HUES6 (cell line): ENCODE measurements around the gene ATMIN.
A peak's percentile ranks its signal among the peaks of the same experiment; 100 is the strongest.

Experiments
- H3K27ac ChIP-seq: 2 replicates; pipeline ENCODE4 v1.7.0; 2013; ENCODE audit warnings: low read depth, mild to moderate bottlenecking, low read length, inconsistent platforms
- H3K27me3 ChIP-seq: 2 replicates; pipeline ENCODE4 v1.6.1; 2013; ENCODE audit warnings: low read length; ENCODE audit not compliant: control insufficient read depth, insufficient read depth
- H3K36me3 ChIP-seq: 2 replicates; pipeline ENCODE4 v1.6.1; 2013; ENCODE audit warnings: low read length; ENCODE audit not compliant: control insufficient read depth, insufficient read depth
- H3K4me1 ChIP-seq: 2 replicates; pipeline ENCODE4 v1.6.1; 2013; ENCODE audit warnings: low read length; ENCODE audit not compliant: control insufficient read depth, insufficient read depth
- H3K4me3 ChIP-seq: 2 replicates; pipeline ENCODE4 v1.5.1; 2013; ENCODE audit warnings: low read depth, low read length
- H3K9ac ChIP-seq: one replicate; pipeline ENCODE4 v1.6.1; 2013; ENCODE audit warnings: mild to moderate bottlenecking, low read length
- H3K9me3 ChIP-seq: 2 replicates; pipeline ENCODE4 v1.6.1; 2013; ENCODE audit warnings: low read depth, low read length; ENCODE audit not compliant: control insufficient read depth, insufficient read depth

Gene ATMIN

GRCh38 chr16:80996688-80997138, 38.9 kb upstream of the ATMIN start:
- peaks cover 2% of the 10 kb centered on the region; the same call in 1 of the 2 replicates for H3K36me3 ChIP-seq
- H3K27me3 ChIP-seq = no peaks in the 10 kb centered on the region
- H3K4me1 ChIP-seq = no peaks in the 10 kb centered on the region; the same call in 1 of the 2 replicates
- no peak overlapping the region for H3K4me3 ChIP-seq
- no peak overlapping the region for H3K27ac ChIP-seq
- no peaks in the 10 kb centered on the region for H3K9me3 ChIP-seq
- no peak overlapping the region for H3K9ac ChIP-seq

GRCh38 chr16:80997139-80997798, 38.4 kb upstream of the ATMIN start:
- no peaks in the 10 kb centered on the region for H3K9me3 ChIP-seq
- H3K4me1 ChIP-seq = no peaks in the 10 kb centered on the region; the same call in 1 of the 2 replicates
- no peak overlapping the region for H3K9ac ChIP-seq
- no peak overlapping the region for H3K4me3 ChIP-seq
- no peaks in the 10 kb centered on the region for H3K36me3 ChIP-seq
- no peak overlapping the region for H3K27ac ChIP-seq
- no peaks in the 10 kb centered on the region for H3K27me3 ChIP-seq

GRCh38 chr16:80997964-80998620, 37.5 kb upstream of the ATMIN start:
- Histone ChIP-seq H3K27me3 (no peaks in the 10 kb centered on the region), H3K4me1 (no peaks in the 10 kb centered on the region; the same call in 1 of the 2 replicates), H3K9me3 (no peaks in the 10 kb centered on the region), H3K4me3 (no peak overlapping the region), H3K36me3 (no peaks in the 10 kb centered on the region), H3K9ac (no peak overlapping the region), H3K27ac (no peak overlapping the region)

- no peaks in the 10 kb centered on the region for H3K27me3 ChIP-seq
- no peaks in the 10 kb centered on the region for H3K36me3 ChIP-seq
- peaks cover 3% of the 10 kb centered on the region; the same call in 1 of the 2 replicates for H3K4me1 ChIP-seq
- no peak overlapping the region for H3K4me3 ChIP-seq
- H3K27ac ChIP-seq = no peak overlapping the region
- no peaks in the 10 kb centered on the region for H3K9me3 ChIP-seq
- no peak overlapping the region for H3K9ac ChIP-seq
Measured at GRCh38 chr16:81000873-81001272, 34.8 kb upstream of the ATMIN start.

- H3K27me3 ChIP-seq = no peaks in the 10 kb centered on the region
- no peaks in the 10 kb centered on the region for H3K9me3 ChIP-seq
- no peak overlapping the region for H3K4me3 ChIP-seq
- peaks cover 3% of the 10 kb centered on the region; the same call in 1 of the 2 replicates for H3K4me1 ChIP-seq
- no peak overlapping the region for H3K9ac ChIP-seq
- no peaks in the 10 kb centered on the region for H3K36me3 ChIP-seq
- H3K27ac ChIP-seq = no peak overlapping the region
Measured at GRCh38 chr16:81001330-81001729, 34.3 kb upstream of the ATMIN start.

GRCh38 chr16:81003064-81003463, 32.6 kb upstream of the ATMIN start:
- Histone ChIP-seq H3K4me3 (no peak overlapping the region), H3K27ac (no peak overlapping the region), H3K4me1 (peaks cover 3% of the 10 kb centered on the region; the same call in 1 of the 2 replicates), H3K27me3 (no peaks in the 10 kb centered on the region), H3K36me3 (no peaks in the 10 kb centered on the region), H3K9me3 (no peaks in the 10 kb centered on the region), H3K9ac (no peak overlapping the region)

GRCh38 chr16:81003610-81004460, 31.8 kb upstream of the ATMIN start:
- Histone ChIP-seq H3K27ac (no peak overlapping the region), H3K4me3 (no peak overlapping the region), H3K36me3 (no peaks in the 10 kb centered on the region), H3K27me3 (no peaks in the 10 kb centered on the region), H3K9me3 (no peaks in the 10 kb centered on the region), H3K9ac (no peak overlapping the region), H3K4me1 (peaks cover 3% of the 10 kb centered on the region; the same call in 1 of the 2 replicates)

- Histone ChIP-seq H3K36me3 (peaks cover 6% of the 10 kb centered on the region; the same call in 1 of the 2 replicates), H3K9me3 (no peaks in the 10 kb centered on the region), H3K27me3 (no peaks in the 10 kb centered on the region), H3K9ac (peak overlapping the region; percentile 45), H3K4me3 (peak overlapping the region; percentile 92), H3K4me1 (peaks cover 3% of the 10 kb centered on the region; the same call in 1 of the 2 replicates), H3K27ac (no peak overlapping the region)
Measured at GRCh38 chr16:81004646-81005353, 30.8 kb upstream of the ATMIN start.

GRCh38 chr16:81005610-81006161, 30.0 kb upstream of the ATMIN start:
- no peaks in the 10 kb centered on the region for H3K9me3 ChIP-seq
- H3K4me1 ChIP-seq = peaks cover 3% of the 10 kb centered on the region; the same call in 1 of the 2 replicates
- H3K4me3 ChIP-seq = peak overlapping the region; percentile 92
- no peaks in the 10 kb centered on the region for H3K27me3 ChIP-seq
- H3K27ac ChIP-seq = no peak overlapping the region; the same call in 1 of the 2 replicates
- peak overlapping the region; percentile 100 for H3K9ac ChIP-seq
- peaks cover 9% of the 10 kb centered on the region; the same call in 1 of the 2 replicates for H3K36me3 ChIP-seq

- Histone ChIP-seq H3K27ac (peak overlapping the region; percentile 100), H3K4me1 (peaks cover 3% of the 10 kb centered on the region; the same call in 1 of the 2 replicates), H3K27me3 (no peaks in the 10 kb centered on the region), H3K9ac (peak overlapping the region; percentile 100), H3K4me3 (peak overlapping the region; percentile 92), H3K9me3 (no peaks in the 10 kb centered on the region), H3K36me3 (peaks cover 13% of the 10 kb centered on the region; the same call in 1 of the 2 replicates)
Measured at GRCh38 chr16:81006211-81006812, 29.3 kb upstream of the ATMIN start.
